Thyroid gland (tissue), 4 donors: ENCODE data around the gene HSPB8.

Experiments
- POLR2A ChIP-seq, 2 donors: fragments of 450-650 bp; IDR thresholded peaks; one replicate each; pipeline ENCODE4 v1.6.1; 2017; ENCODE audit warnings: antibody characterized with exemption in 2 of 2, mild to moderate bottlenecking in 2 of 2, moderate library complexity in 1 of 2
- TF ChIP-seq, protein P1 (sequence below), 6 experiments: fragments of 200-600 bp in 3 of 6; fragments of 450-650 bp in 3 of 6; sonication (generic) in 3 of 6; IDR thresholded peaks; one replicate each; pipeline ENCODE4 v1.5.1; 2016 to 2019; ENCODE audit warnings: antibody characterized with exemption in 6 of 6, mild to moderate bottlenecking in 2 of 6, inconsistent platforms in 1 of 6, moderate library complexity in 1 of 6

DNA sequence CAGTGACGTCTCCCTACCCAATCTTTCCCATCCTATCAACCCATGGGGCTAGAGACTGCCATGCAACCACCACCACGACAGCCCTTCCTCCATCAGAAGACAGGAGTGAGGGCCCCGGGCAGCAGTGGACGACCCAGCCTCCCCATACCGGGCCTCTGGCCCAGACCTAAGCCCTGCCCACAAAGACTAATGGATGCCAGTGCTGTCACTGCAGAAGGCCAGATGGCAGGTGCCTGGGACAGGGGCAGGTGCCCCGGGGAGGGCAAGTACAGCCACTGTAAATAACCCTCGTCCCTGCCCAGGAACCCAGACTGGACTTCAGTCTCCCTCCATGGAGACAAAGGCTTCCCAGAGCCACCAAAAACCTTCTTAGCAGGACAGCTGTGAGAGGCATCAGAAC, 20.3 kb upstream of the HSPB8 start:
- TF ChIP-seq POLR2A (IDR thresholded peaks at IDR 0.05): no peak
- TF ChIP-seq, protein P1, sequence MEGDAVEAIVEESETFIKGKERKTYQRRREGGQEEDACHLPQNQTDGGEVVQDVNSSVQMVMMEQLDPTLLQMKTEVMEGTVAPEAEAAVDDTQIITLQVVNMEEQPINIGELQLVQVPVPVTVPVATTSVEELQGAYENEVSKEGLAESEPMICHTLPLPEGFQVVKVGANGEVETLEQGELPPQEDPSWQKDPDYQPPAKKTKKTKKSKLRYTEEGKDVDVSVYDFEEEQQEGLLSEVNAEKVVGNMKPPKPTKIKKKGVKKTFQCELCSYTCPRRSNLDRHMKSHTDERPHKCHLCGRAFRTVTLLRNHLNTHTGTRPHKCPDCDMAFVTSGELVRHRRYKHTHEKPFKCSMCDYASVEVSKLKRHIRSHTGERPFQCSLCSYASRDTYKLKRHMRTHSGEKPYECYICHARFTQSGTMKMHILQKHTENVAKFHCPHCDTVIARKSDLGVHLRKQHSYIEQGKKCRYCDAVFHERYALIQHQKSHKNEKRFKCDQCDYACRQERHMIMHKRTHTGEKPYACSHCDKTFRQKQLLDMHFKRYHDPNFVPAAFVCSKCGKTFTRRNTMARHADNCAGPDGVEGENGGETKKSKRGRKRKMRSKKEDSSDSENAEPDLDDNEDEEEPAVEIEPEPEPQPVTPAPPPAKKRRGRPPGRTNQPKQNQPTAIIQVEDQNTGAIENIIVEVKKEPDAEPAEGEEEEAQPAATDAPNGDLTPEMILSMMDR (IDR thresholded peaks at IDR 0.05): no peak
